H9 (cell line): ENCODE results near the gene XRCC3. TPM values are rescaled to one million over a fixed set of nuclear protein-coding genes. Genes with fewer than 3 reads are reported as not detected.
A peak's percentile ranks its signal among the peaks of the same experiment; 100 is the strongest.

Experiments used
- DNase-seq: peaks from one replicate; pipeline ENCODE4 v3.0.0-alpha.2; 2017
- H2AFZ ChIP-seq: one replicate; pipeline ENCODE4 v1.6.1; 2013; ENCODE audit warnings: mild to moderate bottlenecking, low read length, control low read depth, moderate library complexity
- H2AK5ac ChIP-seq: 2 replicates; pipeline ENCODE4 v1.6.1; 2013; ENCODE audit warnings: low read length, control low read depth, mixed read lengths; ENCODE audit not compliant: insufficient read length
- H2BK120ac ChIP-seq: one replicate; pipeline ENCODE4 v1.6.1; 2013; ENCODE audit warnings: low read depth, mild to moderate bottlenecking, low read length, control low read depth, inconsistent platforms; ENCODE audit not compliant: poor library complexity, severe bottlenecking
- H2BK12ac ChIP-seq: 2 replicates; pipeline ENCODE4 v1.6.1; 2013; ENCODE audit warnings: low read length, control low read depth, mixed read lengths, low read depth; ENCODE audit not compliant: insufficient read length
- H2BK15ac ChIP-seq: 2 replicates; pipeline ENCODE4 v1.6.1; 2013; ENCODE audit warnings: low read depth, low read length, control low read depth
- H2BK20ac ChIP-seq: one replicate; pipeline ENCODE4 v1.6.1; 2013; ENCODE audit warnings: low read depth, mild to moderate bottlenecking, low read length, control low read depth, inconsistent platforms; ENCODE audit not compliant: poor library complexity, severe bottlenecking
- H2BK5ac ChIP-seq: 2 replicates; pipeline ENCODE4 v1.6.1; 2013; ENCODE audit warnings: low read length, control low read depth, mixed read lengths; ENCODE audit not compliant: insufficient read length
- H3K14ac ChIP-seq: 2 replicates; pipeline ENCODE4 v1.6.1; 2013; ENCODE audit warnings: low read length, control low read depth; ENCODE audit not compliant: insufficient read depth
- H3K18ac ChIP-seq: 2 replicates; pipeline ENCODE4 v1.6.1; 2013; ENCODE audit warnings: low read depth, mild to moderate bottlenecking, mixed read lengths, low read length, control low read depth; ENCODE audit not compliant: insufficient read length
- H3K23ac ChIP-seq: 2 replicates; pipeline ENCODE4 v1.6.1; 2013; ENCODE audit warnings: low read length, control low read depth, mixed read lengths, low read depth; ENCODE audit not compliant: insufficient read length
- H3K23me2 ChIP-seq: 2 replicates; pipeline ENCODE4 v1.6.1; 2013; ENCODE audit warnings: low read depth, mild to moderate bottlenecking, mixed read lengths, low read length, control low read depth; ENCODE audit not compliant: insufficient read length, poor library complexity, severe bottlenecking
- H3K27ac ChIP-seq: 2 replicates; pipeline ENCODE4 v1.5.1; 2013; ENCODE audit warnings: low read length, control low read depth, mixed read lengths, low read depth; ENCODE audit not compliant: insufficient read length
- H3K27me3 ChIP-seq: 2 replicates; pipeline ENCODE4 v1.6.1; 2013; ENCODE audit warnings: low read length, control low read depth, inconsistent platforms; ENCODE audit not compliant: insufficient read depth
- H3K4ac ChIP-seq: 2 replicates; pipeline ENCODE4 v1.6.1; 2013; ENCODE audit warnings: low read depth, mild to moderate bottlenecking, control low read depth, inconsistent platforms, low read length, moderate library complexity
- H3K4me1 ChIP-seq: 2 replicates; pipeline ENCODE4 v1.6.1; 2013; ENCODE audit warnings: low read length, control low read depth, inconsistent platforms; ENCODE audit not compliant: insufficient read depth
- H3K4me2 ChIP-seq: 2 replicates; pipeline ENCODE4 v1.6.1; 2013; ENCODE audit warnings: low read length, control low read depth, mixed read lengths; ENCODE audit not compliant: insufficient read length, insufficient read depth
- H3K56ac ChIP-seq: 2 replicates; pipeline ENCODE4 v1.6.1; 2013; ENCODE audit warnings: low read depth, mild to moderate bottlenecking, mixed read lengths, low read length, control low read depth; ENCODE audit not compliant: insufficient read length
- H3K79me1 ChIP-seq: 2 replicates; pipeline ENCODE4 v1.6.1; 2013; ENCODE audit warnings: low read depth, mild to moderate bottlenecking, moderate library complexity, low read length, control low read depth, inconsistent platforms; ENCODE audit not compliant: insufficient read depth, poor library complexity, severe bottlenecking
- H3K79me2 ChIP-seq: 2 replicates; pipeline ENCODE4 v1.6.1; 2013; ENCODE audit warnings: low read length, control low read depth, inconsistent platforms; ENCODE audit not compliant: insufficient read depth
- H3K9ac ChIP-seq: 2 replicates; pipeline ENCODE4 v1.6.1; 2013; ENCODE audit warnings: low read length, control low read depth, mixed read lengths; ENCODE audit not compliant: insufficient read length; ENCODE audit errors: extremely low read depth
- H3K9me3 ChIP-seq: one replicate; pipeline ENCODE4 v1.6.1; 2013; ENCODE audit warnings: low read depth, low read length, inconsistent platforms; ENCODE audit not compliant: control insufficient read depth
- H3T11ph ChIP-seq: one replicate; pipeline ENCODE4 v1.6.1; 2013; ENCODE audit warnings: mild to moderate bottlenecking, low read length, control low read depth, inconsistent platforms
- H4K20me1 ChIP-seq: one replicate; pipeline ENCODE4 v1.6.1; 2013; ENCODE audit not compliant: control insufficient read depth, insufficient read length, insufficient read depth
- H4K5ac ChIP-seq: 2 replicates; pipeline ENCODE4 v1.6.1; 2013; ENCODE audit warnings: low read depth, mild to moderate bottlenecking, mixed read lengths, low read length, control low read depth; ENCODE audit not compliant: insufficient read length
- H4K8ac ChIP-seq: replicated peaks from 2 replicates; pipeline ENCODE4 v1.6.1; 2013; ENCODE audit warnings: low read length, control low read depth, mixed read lengths, low read depth; ENCODE audit not compliant: insufficient read length
- H4K91ac ChIP-seq: 2 replicates; pipeline ENCODE4 v1.6.1; 2013; ENCODE audit warnings: low read depth, mild to moderate bottlenecking, moderate library complexity, mixed read lengths, low read length, control low read depth; ENCODE audit not compliant: insufficient read length
- H3K27ac Mint-ChIP-seq, 3 experiments: 2 replicates in 2 of 3; 3 replicates in 1 of 3; pipeline ENCODE4 v1.8.0; 2020 to 2021; ENCODE audit warnings: mixed read lengths in 3 of 3, mild to moderate bottlenecking in 1 of 3, moderate library complexity in 1 of 3
- H3K27me3 Mint-ChIP-seq: 2 replicates; pipeline ENCODE4 v1.8.0; 2021; ENCODE audit warnings: low read depth, mild to moderate bottlenecking, moderate library complexity, mixed read lengths
- H3K36me3 Mint-ChIP-seq, 3 experiments: 2 replicates in 2 of 3; 3 replicates in 1 of 3; pipeline ENCODE4 v1.8.0; 2020 to 2021; ENCODE audit warnings: low read depth in 3 of 3, mixed read lengths in 3 of 3; ENCODE audit not compliant: insufficient read depth in 1 of 3
- H3K4me1 Mint-ChIP-seq, 2 experiments: 2 replicates each; pipeline ENCODE4 v1.8.0; 2020; ENCODE audit warnings: mixed read lengths in 2 of 2
- H3K4me3 Mint-ChIP-seq, 2 experiments: 2 replicates in 1 of 2; 3 replicates in 1 of 2; pipeline ENCODE4 v1.8.0; 2020 to 2021; ENCODE audit warnings: mild to moderate bottlenecking in 2 of 2, mixed read lengths in 2 of 2, moderate library complexity in 1 of 2
- H3K9me3 Mint-ChIP-seq, 2 experiments: 2 replicates in 1 of 2; 3 replicates in 1 of 2; pipeline ENCODE4 v1.8.0; 2020; ENCODE audit warnings: mild to moderate bottlenecking in 2 of 2, mixed read lengths in 2 of 2, moderate library complexity in 1 of 2
- WGBS: extraction: QIAGEN DNeasy Blood & Tissue Kit; methylation state at CpG from one replicate; pipeline ENCODE4 v1.1.7; 2013; ENCODE audit warnings: missing lambda C conversion rate, low lambda C conversion rate, mixed read lengths; ENCODE audit not compliant: insufficient read length; ENCODE audit errors: extremely low coverage; 5-methylcytosine and 5-hydroxymethylcytosine counted together
- total RNA-seq: library from RNA; stranded (reverse); gene quantifications from 2 replicates; pipeline ENCODE4 v1.2.1, GENCODE V29; 2021
- TF ChIP-seq, protein P1 (sequence below): fragments of 200-600 bp; sonication (generic); conservative IDR thresholded peaks from 3 replicates; pipeline ENCODE4 v1.8.0; 2021; ENCODE audit warnings: antibody characterized with exemption, mild to moderate bottlenecking

The XRCC3 gene
- total RNA-seq, 1 experiment from 2014 or later: 45.3 TPM

DNA sequence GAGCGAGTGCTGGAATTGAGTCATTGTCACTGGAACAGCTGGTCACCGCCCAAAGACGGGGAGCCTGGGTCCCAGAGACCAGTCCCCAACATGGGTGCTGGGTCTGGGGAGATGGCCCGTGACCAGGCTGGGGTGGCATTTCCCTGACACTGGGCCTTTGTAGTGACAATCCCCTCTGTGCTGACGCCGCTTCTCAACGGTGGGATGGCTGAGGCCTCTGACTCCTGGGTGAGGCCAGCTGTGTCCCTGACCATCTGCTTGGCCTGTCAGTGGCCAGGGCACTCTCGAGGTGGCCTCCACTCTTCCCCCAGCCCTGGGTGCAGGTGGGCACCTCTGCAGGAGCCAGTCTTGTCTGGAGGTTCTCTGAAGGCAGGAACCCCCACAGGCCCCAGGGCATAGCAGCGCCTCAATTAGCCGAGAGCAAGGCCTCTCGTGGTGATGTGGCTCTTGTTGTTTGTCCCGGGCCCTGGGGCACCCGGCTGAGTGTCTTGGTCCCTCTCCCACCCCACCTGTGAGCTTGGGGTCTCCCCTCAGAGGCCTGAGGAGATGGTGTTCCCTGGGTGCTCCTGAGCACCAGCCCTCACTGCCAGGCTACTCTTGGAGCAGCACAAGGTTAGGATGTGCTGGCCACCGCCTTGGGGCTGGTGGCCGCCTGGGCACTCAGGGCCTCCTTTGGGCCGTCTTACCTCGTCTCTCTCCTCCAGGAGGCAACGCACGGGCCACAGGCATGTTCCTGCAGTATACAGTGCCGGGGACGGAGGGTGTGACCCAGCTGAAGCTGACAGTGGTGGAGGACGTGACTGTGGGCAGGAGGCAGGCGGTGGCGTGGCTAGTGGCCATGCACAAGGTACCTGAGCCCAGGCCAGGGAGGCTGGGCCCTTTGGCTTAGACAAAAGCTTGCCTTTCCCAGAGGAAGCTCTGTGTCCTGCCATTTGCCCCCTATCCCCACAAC is 16.9 kb upstream of the XRCC3 start:
- no peak overlapping the region for H2BK12ac ChIP-seq
- no peak overlapping the region for H3K23ac ChIP-seq
- H4K5ac ChIP-seq: no peak overlapping the region
- H3K23me2 ChIP-seq: no peaks in the 10 kb centered on the region
- no peak overlapping the region for H2AFZ ChIP-seq
- TF ChIP-seq, protein P1, sequence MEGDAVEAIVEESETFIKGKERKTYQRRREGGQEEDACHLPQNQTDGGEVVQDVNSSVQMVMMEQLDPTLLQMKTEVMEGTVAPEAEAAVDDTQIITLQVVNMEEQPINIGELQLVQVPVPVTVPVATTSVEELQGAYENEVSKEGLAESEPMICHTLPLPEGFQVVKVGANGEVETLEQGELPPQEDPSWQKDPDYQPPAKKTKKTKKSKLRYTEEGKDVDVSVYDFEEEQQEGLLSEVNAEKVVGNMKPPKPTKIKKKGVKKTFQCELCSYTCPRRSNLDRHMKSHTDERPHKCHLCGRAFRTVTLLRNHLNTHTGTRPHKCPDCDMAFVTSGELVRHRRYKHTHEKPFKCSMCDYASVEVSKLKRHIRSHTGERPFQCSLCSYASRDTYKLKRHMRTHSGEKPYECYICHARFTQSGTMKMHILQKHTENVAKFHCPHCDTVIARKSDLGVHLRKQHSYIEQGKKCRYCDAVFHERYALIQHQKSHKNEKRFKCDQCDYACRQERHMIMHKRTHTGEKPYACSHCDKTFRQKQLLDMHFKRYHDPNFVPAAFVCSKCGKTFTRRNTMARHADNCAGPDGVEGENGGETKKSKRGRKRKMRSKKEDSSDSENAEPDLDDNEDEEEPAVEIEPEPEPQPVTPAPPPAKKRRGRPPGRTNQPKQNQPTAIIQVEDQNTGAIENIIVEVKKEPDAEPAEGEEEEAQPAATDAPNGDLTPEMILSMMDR: no peak
- H3K9me3 Mint-ChIP-seq: no peaks in the 10 kb centered on the region
- no peaks in the 10 kb centered on the region for H3K9me3 ChIP-seq
- peaks cover 0 to 3% of the 10 kb centered on the region in 2 experiments; a peak in 1 of 4 replicates for H3K4me1 Mint-ChIP-seq
- H3K9ac ChIP-seq: no peak overlapping the region
- H2BK120ac ChIP-seq: no peak overlapping the region
- no peak overlapping the region for H3K56ac ChIP-seq
- peak overlapping the region; percentile 2 for H4K91ac ChIP-seq
- no peaks in the 10 kb centered on the region for H3K79me2 ChIP-seq
- no peak overlapping the region for H3T11ph ChIP-seq
- peaks cover 2 to 44% (median 34%) of the 10 kb centered on the region in 3 experiments; a peak in 6 of 7 replicates for H3K36me3 Mint-ChIP-seq
- H3K4me3 Mint-ChIP-seq: no peak overlapping the region
- no peaks in the 10 kb centered on the region for H3K27me3 Mint-ChIP-seq
- H3K4ac ChIP-seq: no peak overlapping the region
- H3K18ac ChIP-seq: no peak overlapping the region
- H2AK5ac ChIP-seq: no peak overlapping the region
- peaks cover 3% of the 10 kb centered on the region for H4K20me1 ChIP-seq
- H2BK15ac ChIP-seq: no peak overlapping the region
- H3K27me3 ChIP-seq: no peaks in the 10 kb centered on the region
- DNase-seq: no peak
- no peak overlapping the region for H3K14ac ChIP-seq
- H3K27ac ChIP-seq: no peak overlapping the region
- no peak overlapping the region for H2BK20ac ChIP-seq
- no peaks in the 10 kb centered on the region for H3K4me1 ChIP-seq
- no peak overlapping the region for H2BK5ac ChIP-seq
- H3K27ac Mint-ChIP-seq: peak overlapping the region in 1 of 3 experiments; percentile 53; a peak in 2 of 7 replicates
- no peak overlapping the region for H3K4me2 ChIP-seq
- H3K79me1 ChIP-seq: no peaks in the 10 kb centered on the region
- WGBS: no CpG with 5 or more reads among the region's 24 CpGs
- H4K8ac ChIP-seq: no peak overlapping the region
